HL-60/S4 (cell line): ENCODE data around the gene DUS3L.

Source experiments
- in situ Hi-C: fragments of 300-500 bp; cut with MboI; formaldehyde crosslinking; loops from 2 replicates; pipeline ENCODE4 v1.14.3; 2022; ENCODE audit warnings: low sequenced_read_pairs

The DUS3L gene

GRCh38 chr19:5801796-5802619, 11.0 kb upstream of the DUS3L start:
- in situ Hi-C loops, result loop anchor here (10.0 kb wide), 1 partner anchor 223 kb away; no protein-coding TSS in a partner anchor

DNA sequence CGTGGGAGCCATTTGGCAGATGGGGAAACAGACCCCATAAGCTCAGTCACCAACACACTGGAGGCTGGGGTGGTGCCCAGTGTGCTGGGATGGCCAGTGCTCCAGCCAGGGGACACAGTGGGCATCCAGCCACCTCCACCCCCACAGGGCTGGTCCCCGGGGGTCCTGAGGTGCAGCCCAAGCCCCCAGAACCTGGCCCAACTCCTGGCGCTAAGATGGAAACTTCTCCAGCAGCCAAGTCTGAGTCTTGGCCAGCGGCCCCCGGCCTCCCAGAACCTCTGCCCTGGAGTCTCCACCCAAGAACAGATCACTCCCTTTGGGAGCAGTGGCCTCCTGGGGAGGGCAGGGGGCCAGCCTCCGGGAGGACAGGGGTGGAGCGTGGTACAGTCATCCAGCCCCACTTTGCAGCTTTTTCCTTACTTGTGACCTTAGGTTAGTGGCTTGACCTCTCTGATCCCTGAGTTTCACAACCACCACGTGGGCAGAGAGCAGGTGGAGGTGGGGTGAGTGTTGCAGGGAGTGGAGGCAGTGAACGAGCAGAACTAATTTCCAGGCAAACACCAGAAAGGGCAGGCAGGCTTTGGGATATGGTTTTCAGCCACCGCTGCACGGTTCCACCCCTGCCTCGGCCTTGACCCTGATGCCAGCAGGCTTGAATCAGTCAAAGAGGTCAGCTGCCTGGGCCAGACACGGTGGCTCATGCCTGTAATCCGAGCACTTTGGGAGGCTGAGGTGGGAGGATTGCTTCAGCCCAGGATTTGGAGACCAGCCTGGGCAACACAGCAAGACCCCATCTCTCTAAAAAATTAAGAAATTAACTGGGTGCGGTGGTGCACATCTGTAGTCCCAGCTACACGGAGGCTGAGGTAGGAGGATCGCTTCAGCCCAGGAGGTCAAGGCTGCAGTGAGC, 9.7 kb upstream of the DUS3L start:
- in situ Hi-C loops, result loop anchor here (10.0 kb wide), 1 partner anchor 224 kb away; no protein-coding TSS in a partner anchor

GRCh38 chr19:5799247-5800241, 8.6 kb upstream of the DUS3L start:
- in situ Hi-C loops, result loop anchor here (10.0 kb wide), 1 partner anchor 225 kb away; no protein-coding TSS in a partner anchor

DNA sequence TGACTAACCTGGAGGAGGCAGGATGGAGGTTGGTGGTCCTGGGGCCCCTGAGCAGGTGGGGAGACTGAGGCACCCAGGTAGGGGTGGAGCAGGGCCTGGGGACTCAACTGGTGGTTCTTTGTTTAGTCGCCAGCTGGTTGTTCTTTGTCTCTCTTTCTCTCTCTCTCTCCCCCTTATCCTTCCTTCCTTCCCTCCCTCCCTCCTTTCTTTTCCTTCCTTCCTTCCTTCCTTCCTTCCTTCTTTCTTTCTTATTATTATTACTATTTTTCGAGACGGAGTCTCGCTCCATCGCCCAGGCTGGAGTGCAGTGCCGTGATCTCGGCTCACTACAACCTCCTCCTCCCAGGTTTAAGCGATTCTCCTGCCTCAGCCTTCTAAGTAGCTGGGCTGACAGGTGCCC, 7.3 kb upstream of the DUS3L start:
- in situ Hi-C loops, result no loop called here

DNA sequence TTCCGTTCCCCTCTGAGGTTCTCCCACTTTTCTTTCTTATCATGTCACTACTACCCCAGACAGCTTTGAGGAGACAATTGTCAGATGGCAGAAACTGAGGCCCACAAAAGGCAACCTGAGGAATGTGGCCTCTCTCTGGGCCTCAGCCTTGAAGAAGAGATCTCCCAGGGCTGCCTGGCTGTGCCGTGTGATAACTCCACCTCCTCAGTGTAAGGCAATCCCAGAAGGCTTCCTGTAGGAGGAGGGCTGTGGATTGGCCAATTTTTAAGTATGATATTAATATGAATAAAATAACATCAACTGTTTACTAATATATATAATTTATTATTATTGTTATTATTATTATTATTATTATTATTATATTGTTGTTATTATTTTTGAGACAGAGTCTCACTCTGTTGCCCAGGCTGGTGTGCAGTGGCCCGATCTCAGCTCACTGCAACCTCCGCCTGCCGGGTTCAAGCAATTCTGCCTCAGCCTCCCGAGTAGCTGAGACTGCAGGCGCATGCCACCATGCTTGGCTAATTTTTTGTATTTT, 4.5 kb upstream of the DUS3L start:
- in situ Hi-C loops, result no loop called here

DNA sequence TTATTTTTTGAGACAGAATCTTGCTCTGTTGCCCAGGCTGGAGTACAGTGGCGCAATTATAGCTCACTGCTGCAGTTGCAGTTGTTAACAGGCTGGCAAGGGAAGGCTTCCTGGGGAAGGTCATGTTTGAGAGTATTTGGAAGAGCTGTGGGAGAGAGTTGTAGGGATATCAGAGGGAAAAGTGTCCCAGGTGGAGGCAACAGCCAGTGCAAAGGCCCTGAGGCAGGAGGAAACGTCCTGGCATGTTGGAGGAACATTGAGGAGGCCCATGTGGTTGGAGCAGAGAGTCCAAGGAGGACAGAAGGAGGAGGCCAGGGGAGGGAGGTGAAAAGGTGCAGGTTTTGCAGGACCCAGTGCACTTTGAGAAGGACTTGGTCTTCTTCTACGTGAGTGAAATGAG, 2.2 kb upstream of the DUS3L start:
- in situ Hi-C loops, result no loop called here

- in situ Hi-C loops, result no loop called here
These were observed 1.3 kb upstream of the DUS3L start for GRCh38 chr19:5792224-5792623.

DNA sequence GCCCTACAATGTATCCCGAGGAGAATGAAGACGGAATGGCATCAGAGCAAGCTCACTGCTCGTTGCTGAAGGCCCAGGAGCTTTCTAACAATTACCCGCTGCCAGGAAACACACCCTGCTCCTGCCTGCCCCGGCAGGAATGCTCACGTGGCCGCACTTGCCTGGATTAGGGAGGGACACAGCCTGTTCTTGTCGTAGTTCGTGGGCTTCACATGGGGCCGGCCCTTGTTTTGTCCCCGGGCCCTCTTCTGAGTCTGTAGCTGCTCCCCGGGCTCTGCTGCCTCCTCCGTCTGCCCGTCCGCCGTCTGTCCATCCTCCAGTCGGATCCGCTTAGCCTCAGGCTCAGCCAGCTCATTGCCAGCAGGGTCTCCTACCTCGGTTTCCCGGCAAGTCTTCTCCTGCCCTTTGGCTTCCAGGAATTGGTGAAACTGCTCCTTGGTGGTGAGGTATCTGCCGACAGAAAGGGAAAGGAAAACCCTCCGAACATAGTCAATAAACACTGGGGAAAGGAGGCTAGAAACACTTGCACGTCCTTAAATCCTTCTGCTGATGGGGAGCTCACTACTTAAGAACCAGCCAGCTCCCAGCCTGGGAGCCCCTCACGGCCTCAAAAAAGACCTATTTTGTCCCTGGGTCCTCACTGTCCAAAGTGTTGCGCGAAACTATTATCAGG, 941 bp downstream of the DUS3L start:
- in situ Hi-C loops, result no loop called here

- in situ Hi-C loops, result no loop called here
These were observed 1.6 kb downstream of the DUS3L start for GRCh38 chr19:5789351-5789761.

- in situ Hi-C loops, result no loop called here
These were observed 2.5 kb downstream of the DUS3L start for GRCh38 chr19:5788422-5788821.

- in situ Hi-C loops, result no loop called here
These were observed 3.4 kb downstream of the DUS3L start for GRCh38 chr19:5787409-5788182.

DNA sequence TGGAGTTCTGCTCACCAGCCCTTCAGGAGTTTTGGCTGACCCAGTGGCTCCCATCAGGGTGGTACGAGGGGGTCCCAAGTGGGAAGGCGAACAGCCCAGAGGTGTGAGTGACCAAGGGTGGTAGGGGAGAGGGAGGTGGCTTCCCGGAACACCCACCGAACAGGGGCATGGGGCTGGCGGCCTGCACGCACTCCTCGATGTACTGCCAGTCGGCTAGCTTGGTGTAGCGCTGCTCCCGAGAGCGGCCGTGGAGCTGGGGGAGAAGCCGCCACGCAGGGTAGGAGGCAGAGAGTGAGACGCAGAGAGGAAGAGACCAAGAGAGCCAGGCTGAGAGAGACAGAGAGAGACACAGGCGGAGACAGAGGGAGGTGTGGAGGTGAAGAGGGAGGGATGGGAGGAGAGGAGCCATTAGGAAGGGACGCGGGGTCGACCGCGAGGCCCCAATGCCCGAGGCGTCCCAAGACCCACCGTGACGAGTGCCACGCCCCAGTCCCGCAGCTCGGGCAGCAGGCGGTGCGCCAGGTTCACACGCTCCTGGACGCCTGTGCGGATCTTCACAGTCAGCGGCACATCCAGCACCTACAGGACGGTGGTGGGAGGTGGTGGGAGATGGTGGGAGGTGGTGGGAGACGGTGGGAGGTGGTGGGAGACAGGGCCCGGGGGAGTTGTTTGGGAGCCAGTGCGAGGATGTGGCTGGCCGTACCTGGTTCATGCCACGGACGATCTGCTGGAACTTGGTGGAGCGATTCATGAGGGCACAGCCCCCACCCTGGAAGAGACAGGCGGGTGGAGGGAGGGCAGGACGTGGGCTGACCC, 4.2 kb downstream of the DUS3L start:
- in situ Hi-C loops, result no loop called here

GRCh38 chr19:5785423-5785822, 5.5 kb downstream of the DUS3L start:
- in situ Hi-C loops, result no loop called here

DNA sequence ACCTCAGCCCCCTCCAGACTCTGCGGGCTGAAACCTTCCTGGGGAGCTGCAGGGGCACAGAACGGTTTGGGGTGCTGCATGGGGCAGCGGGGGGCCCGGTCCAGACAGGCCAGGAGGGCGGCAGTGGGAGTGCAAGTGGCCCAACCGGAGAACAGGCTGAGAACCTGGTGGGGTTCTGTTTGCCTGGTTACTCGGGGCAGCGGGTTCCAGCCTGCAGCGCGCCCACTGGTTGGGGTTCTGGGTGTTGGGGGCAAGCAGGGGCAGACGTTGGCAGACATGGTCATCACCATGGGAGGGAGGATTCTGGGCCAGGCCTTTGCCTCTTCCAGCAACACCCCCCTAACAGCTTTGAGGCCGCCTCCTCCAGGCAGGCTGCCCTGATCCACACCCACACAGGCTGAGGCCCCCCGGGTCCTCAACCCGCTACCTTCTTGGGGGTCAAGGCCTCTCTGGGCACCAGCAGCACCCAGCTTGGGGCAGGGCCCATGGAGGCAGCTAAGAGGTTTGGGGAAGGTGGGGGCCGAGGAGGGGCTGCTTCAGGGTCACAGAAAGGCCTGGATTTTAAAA, 6.3 kb downstream of the DUS3L start, which contains the start of gene PRR22:
TSS of gene PRR22 (minus strand) at position 166 of the 567 bp plus-strand sequence. CDS start at position 80, 86 bp downstream.
- in situ Hi-C loops, result no loop called here

DNA sequence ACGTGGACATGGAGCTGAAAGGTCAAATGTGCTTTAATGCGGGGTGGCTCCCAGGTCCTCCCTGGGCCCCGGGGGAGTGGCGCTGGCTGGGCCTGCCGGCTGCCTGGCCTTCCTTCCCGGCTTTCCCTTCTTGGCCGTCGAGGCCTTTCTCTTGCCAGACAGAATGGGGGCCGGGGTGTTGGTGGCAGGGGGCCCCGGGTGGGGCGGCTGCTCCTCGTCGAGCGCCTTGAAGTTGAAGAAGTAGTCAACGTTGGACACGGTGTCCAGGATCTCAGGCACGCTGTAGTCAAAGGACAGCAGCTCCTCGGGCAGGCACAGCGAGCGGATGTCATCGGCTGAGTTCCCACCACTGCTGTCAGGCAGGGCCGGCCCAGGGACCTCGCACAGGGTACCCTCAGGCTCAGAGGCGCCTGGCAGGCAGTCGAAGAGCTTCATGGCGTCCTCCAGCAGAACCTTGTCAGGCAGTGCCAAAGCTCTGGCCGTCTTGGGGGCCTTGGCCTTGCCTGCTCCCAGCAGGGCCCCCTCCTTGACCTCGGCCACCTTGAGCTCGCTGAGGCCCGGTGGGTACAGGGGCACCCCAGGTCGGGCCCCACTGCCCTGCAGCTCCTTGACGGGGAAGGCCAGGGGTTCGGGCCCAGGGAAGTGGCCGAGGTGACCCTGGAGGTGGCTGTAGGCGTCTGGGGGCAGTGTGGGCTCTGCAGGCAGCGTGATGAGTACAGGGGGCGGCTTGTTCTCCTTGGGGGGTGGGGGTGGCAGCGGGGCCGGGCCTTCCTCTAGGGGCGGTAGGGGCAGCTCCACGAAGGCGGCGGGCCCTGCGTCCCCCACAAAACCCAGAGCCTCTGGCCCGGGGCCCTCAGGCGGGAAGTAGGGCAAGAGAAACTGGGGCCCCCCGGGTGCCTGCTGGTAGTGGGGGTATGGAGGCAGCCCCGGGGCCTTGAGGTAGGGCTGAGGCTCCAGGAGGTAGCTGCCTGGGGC, 7.7 kb downstream of the DUS3L start:
- in situ Hi-C loops, result no loop called here

DNA sequence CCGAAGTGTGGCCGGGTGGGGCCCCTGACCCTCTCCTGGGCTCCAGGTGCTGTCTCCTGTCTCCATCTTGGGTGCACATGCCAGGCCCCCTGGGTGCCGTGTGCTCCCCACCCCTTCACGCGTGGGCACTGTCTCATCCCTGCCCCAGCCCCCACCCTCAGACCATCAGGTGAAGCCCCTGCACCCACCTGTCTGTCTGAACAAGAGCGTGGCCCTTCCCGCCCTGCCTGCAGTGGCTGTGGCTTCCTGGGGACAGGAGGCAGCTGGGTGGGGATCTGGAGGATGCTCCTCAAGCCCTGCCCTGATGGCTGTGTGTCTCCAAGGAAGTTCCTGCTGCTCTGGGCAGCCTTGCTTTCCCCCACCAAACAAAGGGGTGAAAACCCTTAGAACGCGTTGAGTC, 8.6 kb downstream of the DUS3L start:
- in situ Hi-C loops, result no loop called here
